HFFc6 (cell line): ENCODE measurements around the gene CSNK1G1. TPM values are rescaled to one million over a fixed set of nuclear protein-coding genes. Genes with fewer than 3 reads are reported as not detected.

ENCODE experiments used
- DNase-seq: peaks from one replicate; pipeline ENCODE4 v3.0.0-alpha.2; 2018
- H3K27ac Mint-ChIP-seq: 2 replicates; pipeline ENCODE4 v1.8.0; 2020; ENCODE audit warnings: mild to moderate bottlenecking, mixed read lengths
- H3K27me3 Mint-ChIP-seq: 2 replicates; pipeline ENCODE4 v1.8.0; 2021; ENCODE audit warnings: mild to moderate bottlenecking, moderate library complexity, mixed read lengths; ENCODE audit not compliant: insufficient read depth
- H3K36me3 Mint-ChIP-seq: 2 replicates; pipeline ENCODE4 v1.8.0; 2021; ENCODE audit warnings: low read depth, mixed read lengths
- H3K4me1 Mint-ChIP-seq: 2 replicates; pipeline ENCODE4 v1.8.0; 2020; ENCODE audit warnings: low read depth, mixed read lengths
- H3K4me3 Mint-ChIP-seq: 2 replicates; pipeline ENCODE4 v1.8.0; 2020; ENCODE audit warnings: mild to moderate bottlenecking, moderate library complexity, mixed read lengths
- H3K9me3 Mint-ChIP-seq: 2 replicates; pipeline ENCODE4 v1.8.0; 2020; ENCODE audit warnings: mild to moderate bottlenecking, mixed read lengths
- total RNA-seq, 6 experiments: library from RNA; stranded (reverse); fragmentation: NEBNext Ultra II Directional; extraction: Animal tissue kit (Norgen Biotek cat#: 25700); gene quantifications; 2 replicates in 1 of 6; 3 replicates in 5 of 6; pipeline ENCODE4 v1.2.3, GENCODE V29; 2021
- TF ChIP-seq, protein P1 (sequence below): fragments of 200-600 bp; sonication (generic); IDR thresholded peaks from 2 replicates; pipeline ENCODE4 v1.5.0; 2021; ENCODE audit warnings: antibody characterized with exemption, mild to moderate bottlenecking

CSNK1G1 gene
- total RNA-seq, 6 experiments from 2014 or later, result 16.4 to 20.5 (median 18.6) TPM

DNA sequence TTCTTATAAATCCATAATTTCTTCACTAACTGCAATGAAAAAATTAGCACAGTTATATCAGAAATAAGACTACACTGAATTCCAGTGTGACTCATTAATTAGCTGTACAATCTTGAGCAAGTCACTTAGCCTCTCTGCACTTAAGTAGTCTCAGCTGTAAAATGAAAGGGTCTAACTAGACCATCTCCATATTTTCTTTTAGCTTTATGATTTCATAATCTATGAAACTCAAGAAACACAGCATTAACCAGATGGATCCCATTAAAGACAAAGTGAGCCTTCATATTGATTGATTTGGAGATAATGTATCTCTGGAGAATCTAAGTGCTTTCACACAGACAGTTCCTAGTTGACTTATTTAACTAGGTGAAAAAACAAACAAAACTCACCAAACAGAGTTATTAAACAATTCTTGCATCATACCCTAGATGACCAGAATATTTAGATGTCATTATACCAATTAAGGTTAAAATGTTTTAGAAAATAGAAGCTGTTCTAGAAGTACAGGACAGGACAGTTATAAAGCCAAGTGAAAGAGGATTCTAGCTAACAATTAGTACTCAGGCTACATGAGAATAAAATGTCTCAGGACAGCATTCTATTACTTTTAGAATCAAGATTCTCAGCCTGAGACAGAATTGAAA is 11.2 kb downstream of the CSNK1G1 start:
- Mint-ChIP-seq H3K27ac (peak overlapping the region; percentile 63), H3K27me3 (no peaks in the 10 kb centered on the region; the same call in 1 of the 2 replicates), H3K4me3 (peak overlapping the region; percentile 64), H3K9me3 (no peaks in the 10 kb centered on the region), H3K4me1 (peaks cover 64% of the 10 kb centered on the region), H3K36me3 (peaks cover 27% of the 10 kb centered on the region)
- peak; percentile 20 for DNase-seq
- TF ChIP-seq, protein P1, sequence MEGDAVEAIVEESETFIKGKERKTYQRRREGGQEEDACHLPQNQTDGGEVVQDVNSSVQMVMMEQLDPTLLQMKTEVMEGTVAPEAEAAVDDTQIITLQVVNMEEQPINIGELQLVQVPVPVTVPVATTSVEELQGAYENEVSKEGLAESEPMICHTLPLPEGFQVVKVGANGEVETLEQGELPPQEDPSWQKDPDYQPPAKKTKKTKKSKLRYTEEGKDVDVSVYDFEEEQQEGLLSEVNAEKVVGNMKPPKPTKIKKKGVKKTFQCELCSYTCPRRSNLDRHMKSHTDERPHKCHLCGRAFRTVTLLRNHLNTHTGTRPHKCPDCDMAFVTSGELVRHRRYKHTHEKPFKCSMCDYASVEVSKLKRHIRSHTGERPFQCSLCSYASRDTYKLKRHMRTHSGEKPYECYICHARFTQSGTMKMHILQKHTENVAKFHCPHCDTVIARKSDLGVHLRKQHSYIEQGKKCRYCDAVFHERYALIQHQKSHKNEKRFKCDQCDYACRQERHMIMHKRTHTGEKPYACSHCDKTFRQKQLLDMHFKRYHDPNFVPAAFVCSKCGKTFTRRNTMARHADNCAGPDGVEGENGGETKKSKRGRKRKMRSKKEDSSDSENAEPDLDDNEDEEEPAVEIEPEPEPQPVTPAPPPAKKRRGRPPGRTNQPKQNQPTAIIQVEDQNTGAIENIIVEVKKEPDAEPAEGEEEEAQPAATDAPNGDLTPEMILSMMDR, result no peak

DNA sequence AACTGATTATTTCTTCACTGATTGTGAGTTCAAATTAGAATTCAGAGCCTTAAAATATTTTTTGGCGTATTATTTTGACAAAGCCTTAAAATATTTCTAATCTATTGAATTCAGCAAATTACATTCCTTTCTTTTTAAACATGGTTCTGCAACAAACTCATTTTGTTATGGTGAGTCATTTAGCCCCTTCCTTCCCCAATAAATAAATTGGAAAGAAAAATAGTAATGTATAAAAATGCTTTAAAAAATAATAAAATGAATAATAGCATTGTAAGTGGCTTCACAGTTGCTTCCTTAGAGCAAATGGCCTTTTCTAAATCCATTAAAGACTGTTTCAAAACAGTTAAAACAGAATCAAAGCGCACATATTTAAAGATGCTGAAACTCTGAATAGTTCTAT is 12.1 kb downstream of the CSNK1G1 start:
- Mint-ChIP-seq H3K4me1 (peaks cover 56% of the 10 kb centered on the region), H3K27me3 (no peaks in the 10 kb centered on the region; the same call in 1 of the 2 replicates), H3K4me3 (no peak overlapping the region), H3K36me3 (peaks cover 27% of the 10 kb centered on the region), H3K27ac (no peak overlapping the region), H3K9me3 (no peaks in the 10 kb centered on the region)
- TF ChIP-seq, protein P1, result no peak
- peak; percentile 14 for DNase-seq

DNA sequence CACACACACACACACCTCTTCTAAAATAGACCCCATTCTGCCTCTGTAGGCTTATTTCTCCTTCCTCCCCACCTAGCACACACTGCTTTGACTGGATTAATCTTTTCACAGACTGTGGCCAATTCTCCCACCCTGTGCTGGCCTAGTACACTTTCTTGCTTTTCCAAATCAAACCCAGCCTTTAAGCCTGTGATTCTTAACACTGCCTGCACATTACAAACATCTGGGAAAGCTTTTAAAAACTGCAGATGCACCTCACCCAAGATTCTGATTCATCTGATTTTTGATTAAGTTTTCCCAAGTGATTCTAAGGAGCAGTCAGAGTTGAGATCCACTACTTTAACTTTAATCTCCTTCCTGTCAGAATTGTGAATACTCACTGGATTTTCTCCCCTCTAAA is 12.8 kb downstream of the CSNK1G1 start:
- Mint-ChIP-seq H3K27me3 (no peaks in the 10 kb centered on the region), H3K9me3 (no peaks in the 10 kb centered on the region), H3K4me1 (peaks cover 49% of the 10 kb centered on the region), H3K36me3 (peaks cover 21% of the 10 kb centered on the region), H3K27ac (peak overlapping the region; percentile 77), H3K4me3 (peak overlapping the region; percentile 29)
- DNase-seq, result peak; percentile 33
- TF ChIP-seq, protein P1, result no peak

DNA sequence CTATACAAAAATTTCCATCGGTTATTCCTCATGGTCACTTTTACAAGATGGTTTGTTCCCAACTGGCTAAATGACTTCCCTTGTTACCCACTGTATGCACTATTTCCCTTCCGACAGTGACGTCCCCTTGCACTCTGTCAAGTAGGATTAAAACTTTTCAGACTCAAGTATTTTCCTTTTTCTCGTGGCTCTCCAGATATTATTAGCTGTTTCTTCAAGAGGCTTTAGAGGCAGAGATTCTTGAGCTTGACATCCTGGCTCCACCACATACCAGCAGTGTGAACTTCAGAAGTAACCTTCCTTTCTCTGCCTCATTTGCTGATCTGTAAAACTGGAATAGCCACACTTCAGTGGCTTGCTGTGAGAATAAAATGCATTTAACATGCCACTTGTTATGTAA is 14.0 kb downstream of the CSNK1G1 start:
- DNase-seq, result no peak
- H3K4me3 Mint-ChIP-seq, result no peak overlapping the region
- peaks cover 15% of the 10 kb centered on the region for H3K36me3 Mint-ChIP-seq
- peaks cover 45% of the 10 kb centered on the region for H3K4me1 Mint-ChIP-seq
- no peaks in the 10 kb centered on the region for H3K27me3 Mint-ChIP-seq
- H3K9me3 Mint-ChIP-seq, result no peaks in the 10 kb centered on the region
- peak overlapping the region; percentile 66 for H3K27ac Mint-ChIP-seq
- TF ChIP-seq, protein P1, result no peak

DNA sequence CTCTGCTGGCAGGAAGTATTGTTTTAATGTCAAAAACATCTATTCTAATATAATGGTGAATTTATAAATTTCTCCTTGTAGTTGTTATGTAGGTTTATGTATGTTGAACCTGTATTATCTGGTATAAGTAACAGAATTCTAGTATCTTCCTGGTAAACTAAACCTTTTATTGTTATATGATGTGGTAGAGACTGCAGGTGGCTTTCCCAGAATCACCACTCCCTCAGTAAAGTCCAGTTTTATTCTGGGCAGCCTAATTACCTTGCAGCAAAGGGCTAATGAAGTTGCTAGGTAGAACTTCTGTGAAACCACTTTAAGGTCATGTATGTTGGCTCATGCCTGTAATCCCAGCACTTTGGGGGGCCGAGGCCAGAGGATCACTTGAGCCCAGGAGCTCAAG is 15.6 kb downstream of the CSNK1G1 start:
- Mint-ChIP-seq H3K4me1 (peaks cover 42% of the 10 kb centered on the region), H3K4me3 (no peak overlapping the region), H3K27me3 (no peaks in the 10 kb centered on the region), H3K9me3 (no peaks in the 10 kb centered on the region), H3K36me3 (peaks cover 15% of the 10 kb centered on the region), H3K27ac (no peak overlapping the region)
- DNase-seq, result no peak
- TF ChIP-seq, protein P1, result no peak
